PC-9 (cell line): Measurements from ENCODE around the gene TFCP2L1. TPM values are rescaled to one million over a fixed set of nuclear protein-coding genes. Genes with fewer than 3 reads are reported as not detected.

Experiments used
- BruUV-seq: library from RNA; stranded (reverse); fragments of 400-500 nt; replicated peaks from 2 replicates; lab custom pipeline; 2021; lab: Mats Ljungman, UMichigan
- CTCF ChIA-PET: fragments of 300-600 bp; sonication (Branson Sonifier 250); formaldehyde crosslinking; loops from one replicate; lab custom pipeline; 2022; ENCODE audit warnings: antibody characterized with exemption; lab: Charles Lee
- POLR2A ChIA-PET: fragments of 300-600 bp; sonication (Branson Sonifier 250); formaldehyde crosslinking; loops from one replicate; lab custom pipeline; 2022; ENCODE audit warnings: antibody characterized with exemption; ENCODE audit not compliant: unreplicated experiment; lab: Charles Lee
- DNase-seq, 2 experiments: peaks; one replicate each; pipeline versions ENCODE4 v3.0.0 to v3.0.0-alpha.2; 2015 to 2022; ENCODE audit warnings: mixed read lengths in 1 of 2
- H2AFZ ChIP-seq: fragments of 200-600 bp; sonication (generic); 2 replicates; pipeline ENCODE4 v1.8.1; 2017; ENCODE audit warnings: antibody characterized with exemption
- H3F3A ChIP-seq: fragments of 200-600 bp; sonication (generic); 2 replicates; pipeline ENCODE4 v1.8.1; 2017; ENCODE audit warnings: antibody characterized with exemption, mild to moderate bottlenecking, low read depth; ENCODE audit not compliant: insufficient read depth
- H3K27ac ChIP-seq: fragments of 200-600 bp; sonication (generic); 2 replicates; pipeline ENCODE4 v1.6.1; 2016; ENCODE audit warnings: mixed run types
- H3K27me3 ChIP-seq: fragments of 200-600 bp; sonication (generic); 2 replicates; pipeline ENCODE4 v1.6.1; 2016; ENCODE audit warnings: low read depth, mixed run types; ENCODE audit not compliant: insufficient read depth
- H3K36me3 ChIP-seq: fragments of 200-600 bp; sonication (generic); 2 replicates; pipeline ENCODE4 v1.6.1; 2016; ENCODE audit warnings: low read depth, mixed run types
- H3K4me1 ChIP-seq: fragments of 200-600 bp; sonication (generic); replicated peaks from 2 replicates; pipeline ENCODE4 v1.6.1; 2016; ENCODE audit warnings: mixed run types; ENCODE audit not compliant: insufficient read depth
- H3K4me2 ChIP-seq: fragments of 200-600 bp; sonication (generic); 2 replicates; pipeline ENCODE4 v1.6.1; 2017; ENCODE audit warnings: mixed run types
- H3K4me3 ChIP-seq: fragments of 200-600 bp; sonication (generic); 2 replicates; pipeline ENCODE4 v1.6.1; 2016; ENCODE audit warnings: mixed run types
- H3K79me2 ChIP-seq: fragments of 200-600 bp; sonication (generic); 2 replicates; pipeline ENCODE4 v1.6.1; 2017; ENCODE audit warnings: low read depth, mixed run types
- H3K9me2 ChIP-seq: fragments of 200-600 bp; sonication (generic); 2 replicates; pipeline ENCODE4 v1.8.1; 2017; ENCODE audit warnings: mild to moderate bottlenecking; ENCODE audit not compliant: insufficient read depth
- H3K9me3 ChIP-seq: fragments of 200-600 bp; sonication (generic); 2 replicates; pipeline ENCODE4 v1.8.1; 2016; ENCODE audit warnings: low read depth; ENCODE audit not compliant: insufficient read depth
- H4K20me1 ChIP-seq: fragments of 200-600 bp; sonication (generic); 2 replicates; pipeline ENCODE4 v1.8.1; 2017; ENCODE audit not compliant: insufficient read depth
- EZH2 ChIP-seq: fragments of 200-600 bp; sonication (generic); IDR thresholded peaks from 2 replicates; pipeline ENCODE4 v1.8.0; 2017; ENCODE audit warnings: antibody characterized with exemption, low read depth
- intact Hi-C: fragments of 100-400 bp; cut with micrococcal nuclease; formaldehyde crosslinking; loops from one replicate; pipeline ENCODE4 v1.10.0; 2022; ENCODE audit not compliant: unreplicated experiment
- total RNA-seq: library from RNA; stranded (reverse); gene quantifications from 2 replicates; pipeline ENCODE4 v1.2.3, GENCODE V29; 2021
- TF ChIP-seq, protein P1 (sequence below): fragments of 200-600 bp; sonication (generic); conservative IDR thresholded peaks from 2 replicates; pipeline ENCODE4 v1.6.1; 2017; ENCODE audit warnings: mixed run types, antibody characterized with exemption, mild to moderate bottlenecking, moderate library complexity

TFCP2L1 gene
- total RNA-seq, 1 experiment from 2014 or later = 4.6 TPM

DNA sequence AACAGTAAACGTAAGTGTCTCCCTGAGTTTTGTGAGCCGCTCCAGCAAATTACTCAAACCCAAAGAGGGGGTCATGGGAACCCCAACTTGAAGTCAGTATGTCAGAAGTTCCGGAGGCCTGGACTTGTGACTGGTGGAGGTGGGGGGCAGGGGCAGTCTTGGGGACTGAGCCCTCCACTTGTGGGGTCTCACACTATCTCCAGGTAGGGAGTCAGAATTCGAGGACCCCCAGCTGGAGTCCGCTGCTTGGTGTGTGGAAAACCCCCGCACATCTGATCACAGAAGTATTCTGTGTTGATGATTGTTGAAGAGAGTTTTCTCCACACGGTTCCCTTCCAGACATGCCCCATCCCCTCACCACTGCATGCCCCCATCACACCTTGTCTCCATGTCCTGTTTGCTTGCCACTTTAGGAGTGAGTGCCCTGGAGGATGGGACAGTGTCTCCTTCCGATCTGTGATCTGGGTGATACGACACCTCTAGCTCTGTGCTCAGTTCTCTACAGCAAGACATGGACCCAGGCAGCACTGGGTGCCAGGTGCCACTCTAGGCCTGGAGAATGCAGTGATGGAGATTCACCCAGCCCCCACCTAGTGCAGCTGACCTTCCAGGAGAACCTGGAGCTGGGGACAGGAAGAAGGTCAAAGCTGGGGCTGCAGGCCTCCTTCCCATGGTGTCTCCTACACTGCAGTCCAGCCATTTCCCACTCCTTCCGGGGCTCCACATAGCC, 85.6 kb downstream of the TFCP2L1 start:
- Histone ChIP-seq H2AFZ (no peak overlapping the region), H3F3A (peaks cover 10% of the 10 kb centered on the region), H3K4me2 (no peak overlapping the region), H3K27ac (no peak overlapping the region), H4K20me1 (no peaks in the 10 kb centered on the region), H3K36me3 (no peaks in the 10 kb centered on the region), H3K9me3 (no peaks in the 10 kb centered on the region), H3K27me3 (no peaks in the 10 kb centered on the region), H3K79me2 (no peaks in the 10 kb centered on the region), H3K4me3 (no peak overlapping the region), H3K9me2 (no peaks in the 10 kb centered on the region), H3K4me1 (peaks cover 41% of the 10 kb centered on the region)
- POLR2A ChIA-PET = no interaction called here
- CTCF ChIA-PET = no interaction called here
- intact Hi-C loops = loop anchor here (5.0 to 10.0 kb wide), 2 partner anchors 47 to 85 kb away; partner anchors contain the start of gene TFCP2L1
- DNase-seq = no peak
- no peak for TF ChIP-seq EZH2
- TF ChIP-seq, protein P1, sequence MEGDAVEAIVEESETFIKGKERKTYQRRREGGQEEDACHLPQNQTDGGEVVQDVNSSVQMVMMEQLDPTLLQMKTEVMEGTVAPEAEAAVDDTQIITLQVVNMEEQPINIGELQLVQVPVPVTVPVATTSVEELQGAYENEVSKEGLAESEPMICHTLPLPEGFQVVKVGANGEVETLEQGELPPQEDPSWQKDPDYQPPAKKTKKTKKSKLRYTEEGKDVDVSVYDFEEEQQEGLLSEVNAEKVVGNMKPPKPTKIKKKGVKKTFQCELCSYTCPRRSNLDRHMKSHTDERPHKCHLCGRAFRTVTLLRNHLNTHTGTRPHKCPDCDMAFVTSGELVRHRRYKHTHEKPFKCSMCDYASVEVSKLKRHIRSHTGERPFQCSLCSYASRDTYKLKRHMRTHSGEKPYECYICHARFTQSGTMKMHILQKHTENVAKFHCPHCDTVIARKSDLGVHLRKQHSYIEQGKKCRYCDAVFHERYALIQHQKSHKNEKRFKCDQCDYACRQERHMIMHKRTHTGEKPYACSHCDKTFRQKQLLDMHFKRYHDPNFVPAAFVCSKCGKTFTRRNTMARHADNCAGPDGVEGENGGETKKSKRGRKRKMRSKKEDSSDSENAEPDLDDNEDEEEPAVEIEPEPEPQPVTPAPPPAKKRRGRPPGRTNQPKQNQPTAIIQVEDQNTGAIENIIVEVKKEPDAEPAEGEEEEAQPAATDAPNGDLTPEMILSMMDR = no peak
- no TSS peak for BruUV-seq

DNA sequence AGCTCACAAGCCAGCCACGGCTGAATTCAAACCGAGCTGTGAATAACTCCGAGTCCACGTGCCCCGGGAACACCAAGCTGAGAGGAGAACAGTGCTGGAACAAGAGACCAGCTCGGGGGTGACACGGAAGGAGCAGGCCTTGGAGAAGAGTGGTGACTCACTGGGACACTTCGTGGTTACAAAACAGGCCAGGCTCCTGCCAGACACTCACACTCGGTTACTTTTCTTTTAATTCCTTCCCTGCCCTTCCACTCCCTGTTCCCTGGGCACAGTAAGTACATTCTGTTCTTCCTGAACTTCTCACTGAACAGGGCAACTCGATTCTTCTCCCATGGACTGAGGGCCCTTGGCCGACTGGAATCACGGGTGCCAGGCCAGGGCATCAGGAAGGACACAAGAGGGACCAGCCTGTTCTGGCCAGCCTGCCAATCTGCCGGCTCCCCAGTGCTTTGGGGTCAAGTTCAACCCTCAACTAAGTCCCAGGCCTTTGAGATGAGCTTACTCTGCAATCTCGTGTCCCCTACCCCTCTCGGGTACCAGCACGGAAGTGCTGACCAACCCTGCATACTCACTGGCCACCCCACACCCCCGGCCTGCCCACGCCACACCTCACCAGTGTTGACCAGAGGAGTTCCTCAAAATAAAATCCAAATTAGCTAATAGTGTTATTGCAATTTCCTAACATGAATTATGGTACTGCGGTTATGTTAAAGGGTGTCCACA, 87.5 kb downstream of the TFCP2L1 start:
- peak overlapping the region; percentile 87 for H3K27ac ChIP-seq
- intact Hi-C loops = loop anchor here (5.0 kb wide), 1 partner anchor 45 kb away; no protein-coding TSS in a partner anchor
- ChIA-PET CTCF (interaction anchor here (0.6 to 1.4 kb wide), 6 partner anchors 31 to 462 kb away, joined by 3 to 11 read pairs (median 8); partner anchors contain the start of gene GLI2), POLR2A (interaction anchor here (0.7 to 1.1 kb wide), 3 partner anchors 13 to 82 kb away, joined by 3 to 19 read pairs (median 6); no protein-coding TSS in a partner anchor)
- H3K9me3 ChIP-seq = no peaks in the 10 kb centered on the region
- no peaks in the 10 kb centered on the region for H3K79me2 ChIP-seq
- TF ChIP-seq, protein P1 = no peak
- H3K27me3 ChIP-seq = no peaks in the 10 kb centered on the region
- peaks cover 10% of the 10 kb centered on the region for H3F3A ChIP-seq
- BruUV-seq = TSS peak; percentile 86
- no peaks in the 10 kb centered on the region for H3K9me2 ChIP-seq
- H3K36me3 ChIP-seq = no peaks in the 10 kb centered on the region
- peaks cover 43% of the 10 kb centered on the region for H3K4me1 ChIP-seq
- H2AFZ ChIP-seq = peak overlapping the region; percentile 77
- H3K4me3 ChIP-seq = peak overlapping the region; percentile 22; the same call in 1 of the 2 replicates
- H3K4me2 ChIP-seq = peak overlapping the region; percentile 72
- H4K20me1 ChIP-seq = no peaks in the 10 kb centered on the region
- peak; percentile 82 to 93 for DNase-seq

DNA sequence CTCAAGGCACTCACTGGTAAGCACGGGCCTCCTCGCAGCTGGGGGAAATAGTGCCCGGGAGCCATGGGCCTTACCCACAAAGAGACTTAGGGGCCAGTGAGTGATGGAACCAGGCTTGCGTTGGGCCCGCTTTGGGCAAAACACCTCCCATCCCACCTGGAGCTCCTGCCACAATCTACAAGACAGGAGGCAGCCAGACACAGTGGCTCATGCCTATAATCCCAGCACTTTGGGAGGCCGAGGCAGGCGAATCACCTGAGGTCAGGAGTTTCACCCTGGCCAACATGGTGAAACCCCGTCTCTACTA, 88.2 kb downstream of the TFCP2L1 start:
- Histone ChIP-seq H3K27ac (peak overlapping the region; percentile 87), H3K9me2 (no peaks in the 10 kb centered on the region), H3K9me3 (no peaks in the 10 kb centered on the region), H3F3A (peaks cover 10% of the 10 kb centered on the region), H3K27me3 (no peaks in the 10 kb centered on the region), H3K36me3 (no peaks in the 10 kb centered on the region), H3K4me1 (peaks cover 43% of the 10 kb centered on the region), H3K4me2 (peak overlapping the region; percentile 72), H4K20me1 (no peaks in the 10 kb centered on the region), H3K79me2 (no peaks in the 10 kb centered on the region), H3K4me3 (no peak overlapping the region), H2AFZ (no peak overlapping the region)
- no peak for TF ChIP-seq EZH2
- TF ChIP-seq, protein P1 = no peak
- BruUV-seq = no TSS peak
- CTCF ChIA-PET = interaction anchor here (0.6 to 1.4 kb wide), 2 partner anchors 68 to 461 kb away, joined by 4 to 11 read pairs; partner anchors contain the start of gene GLI2
- DNase-seq = no peak
- POLR2A ChIA-PET = interaction anchor here (0.7 kb wide), 1 partner anchor 12 kb away, joined by 3 read pairs; no protein-coding TSS in a partner anchor
- intact Hi-C loops = loop anchor here (5.0 kb wide), 1 partner anchor 45 kb away; no protein-coding TSS in a partner anchor
